HG02973 (cell line): ENCODE results near the gene SLC10A3.

Experiments
- ATAC-seq: cut with Tn5 transposase; IDR thresholded peaks from one replicate; pipeline ENCODE4 v1.9.1; 2021; ENCODE audit warnings: moderate library complexity; ENCODE audit not compliant: unreplicated experiment

SLC10A3 gene

GRCh38 chrX:154490414-154491083 lies at the start of gene SLC10A3:
TSS of gene SLC10A3 (minus strand) at chrX:154490629. CDS start at chrX:154488940, 1,689 bp downstream.
- ATAC-seq, result peak; percentile 75

- no peak for ATAC-seq
Observed at GRCh38 chrX:154539077-154539476, 48.6 kb upstream of the SLC10A3 start.

GRCh38 chrX:154535892-154536291 lies 45.5 kb upstream of the SLC10A3 start:
- ATAC-seq, result no peak

- peak; percentile 76 for ATAC-seq
Observed at GRCh38 chrX:154534526-154535322, 44.3 kb upstream of the SLC10A3 start.

GRCh38 chrX:154532690-154533089 lies 42.3 kb upstream of the SLC10A3 start:
- ATAC-seq, result no peak

- ATAC-seq, result no peak
Observed at GRCh38 chrX:154531626-154532025, 41.2 kb upstream of the SLC10A3 start.

GRCh38 chrX:154530286-154530685 lies 39.9 kb upstream of the SLC10A3 start:
- no peak for ATAC-seq

GRCh38 chrX:154529206-154529612 lies 38.8 kb upstream of the SLC10A3 start:
- no peak for ATAC-seq

- ATAC-seq, result peak; percentile 84
Observed at GRCh38 chrX:154526901-154527675, 36.7 kb upstream of the SLC10A3 start.

GRCh38 chrX:154525606-154526490 lies 35.4 kb upstream of the SLC10A3 start:
- no peak for ATAC-seq

- no peak for ATAC-seq
Observed at GRCh38 chrX:154519389-154519788, 29.0 kb upstream of the SLC10A3 start.

GRCh38 chrX:154517101-154517781 lies 26.8 kb upstream of the SLC10A3 start:
- ATAC-seq, result no peak

GRCh38 chrX:154516656-154517100 lies 26.2 kb upstream of the SLC10A3 start:
- ATAC-seq, result no peak

GRCh38 chrX:154515966-154516655 lies 25.7 kb upstream of the SLC10A3 start, which contains the start of gene FAM3A:
TSS of gene FAM3A (minus strand) at chrX:154516232. CDS start at chrX:154515772, 460 bp downstream.
- ATAC-seq, result peak; percentile 91

- peak; percentile 35 for ATAC-seq
Observed at GRCh38 chrX:154515090-154515965, 24.9 kb upstream of the SLC10A3 start.

- no peak for ATAC-seq
Observed at GRCh38 chrX:154513716-154514115, 23.3 kb upstream of the SLC10A3 start.

- no peak for ATAC-seq
Observed at GRCh38 chrX:154512879-154513553, 22.6 kb upstream of the SLC10A3 start.

- no peak for ATAC-seq
Observed at GRCh38 chrX:154511761-154512160, 21.3 kb upstream of the SLC10A3 start.
